IPS-11a (cell line): ENCODE measurements around the gene OBSCN.
A peak's percentile ranks its signal among the peaks of the same experiment; 100 is the strongest.

Source experiments
- H3K4me3 ChIP-seq: one replicate; pipeline ENCODE4 v1.5.1; 2013; ENCODE audit warnings: low read depth, low read length, control low read depth

Gene OBSCN

GRCh38 chr1:228207851-228208821 lies at the start of gene OBSCN:
Gene OBSCN, plus strand, starts transcription at chr1:228208044. Its CDS starts 3,740 bp downstream, at chr1:228211784.
- no peak within 1 kb of the TSS for H3K4me3 ChIP-seq

- H3K4me3 ChIP-seq, result no peak overlapping the region
These were observed 49.5 kb upstream of the OBSCN start for GRCh38 chr1:228158151-228159007.

GRCh38 chr1:228159008-228159665 lies 48.7 kb upstream of the OBSCN start:
- no peak overlapping the region for H3K4me3 ChIP-seq

- no peak overlapping the region for H3K4me3 ChIP-seq
These were observed 47.6 kb upstream of the OBSCN start for GRCh38 chr1:228160201-228160761.

- H3K4me3 ChIP-seq, result no peak overlapping the region
These were observed 46.5 kb upstream of the OBSCN start for GRCh38 chr1:228161362-228161761.

- H3K4me3 ChIP-seq, result no peak overlapping the region
These were observed 46.0 kb upstream of the OBSCN start for GRCh38 chr1:228161866-228162265.

GRCh38 chr1:228162286-228163006 lies 45.4 kb upstream of the OBSCN start:
- H3K4me3 ChIP-seq, result no peak overlapping the region

- no peak overlapping the region for H3K4me3 ChIP-seq
These were observed 44.7 kb upstream of the OBSCN start for GRCh38 chr1:228163007-228163753.

- no peak overlapping the region for H3K4me3 ChIP-seq
These were observed 43.9 kb upstream of the OBSCN start for GRCh38 chr1:228163776-228164519.

- H3K4me3 ChIP-seq, result peak overlapping the region; percentile 63
These were observed 43.1 kb upstream of the OBSCN start for GRCh38 chr1:228164561-228165371.

GRCh38 chr1:228165372-228166169 lies 42.3 kb upstream of the OBSCN start, which contains the start of gene IBA57:
Gene IBA57, plus strand, starts transcription at chr1:228165804. Its CDS starts 13 bp downstream, at chr1:228165817.
- H3K4me3 ChIP-seq, result peak within 1 kb of the TSS; percentile 66

- H3K4me3 ChIP-seq, result peak overlapping the region; percentile 66
These were observed 41.5 kb upstream of the OBSCN start for GRCh38 chr1:228166170-228166936.

GRCh38 chr1:228168563-228169270 lies 39.1 kb upstream of the OBSCN start:
- H3K4me3 ChIP-seq, result no peak overlapping the region

GRCh38 chr1:228169345-228169744 lies 38.5 kb upstream of the OBSCN start:
- H3K4me3 ChIP-seq, result no peak overlapping the region

- no peak overlapping the region for H3K4me3 ChIP-seq
These were observed 37.2 kb upstream of the OBSCN start for GRCh38 chr1:228170666-228171065.
